Measurements from ENCODE around the gene AMPD2. TPM values are rescaled to one million over a fixed set of nuclear protein-coding genes. Genes with fewer than 3 reads are reported as not detected.

The AMPD2 gene
- total RNA-seq, 4 donors from 2014 or later, result 21.3 to 59.7 (median 39.0) TPM

GRCh38 chr1:109625601-109626560, 6.2 kb downstream of the AMPD2 start:
- Histone ChIP-seq H3K4me1 (peaks cover 4 to 34% (median 15%) of the 10 kb centered on the region in 4 donors), H3K4me3 (no peak overlapping the region), H3K9me3 (no peaks in the 10 kb centered on the region), H3K36me3 (no peaks in the 10 kb centered on the region), H3K27ac (no peak overlapping the region), H3K27me3 (no peaks in the 10 kb centered on the region)
- in situ Hi-C loops (cut with MboI; ENCODE audit: low pct_ligation_motif_present in 1 of 4, low pct_unique_long_range_greater_than_20kb in 1 of 4, low sequenced_read_pairs in 3 of 4) (loop anchor here in 1 of 4 donors (10.0 kb wide), 1 partner anchor 81 kb away; the partner anchor contains the start of gene GNAI3), intact Hi-C loops (cut with DNase I; ENCODE audit: low total_unique reads) (loop anchor here (5.0 kb wide), 1 partner anchor 79 kb away; the partner anchor contains the start of gene GNAI3)
- WGBS, 2 donors (ENCODE audit: low coverage in 1 of 2), result 85% methylated on average over 32 of the region's 32 CpGs; no CpG with 5 or more reads in 1 of the 2 donors
- DNase-seq, result no peak
- no peak for TF ChIP-seq POLR2AphosphoS5 (IDR thresholded peaks at IDR 0.05)

- TF ChIP-seq CTCF (IDR thresholded peaks at IDR 0.05), result no peak
- TF ChIP-seq POLR2A (IDR thresholded peaks at IDR 0.05), result no peak
- TF ChIP-seq EP300 (IDR thresholded peaks at IDR 0.05; ENCODE audit: low read depth), result no peak
- no peak for TF ChIP-seq POLR2AphosphoS5 (IDR thresholded peaks at IDR 0.05)
- Histone ChIP-seq H3K27me3 (no peaks in the 10 kb centered on the region), H3K9me3 (no peaks in the 10 kb centered on the region), H3K4me3 (no peak overlapping the region), H3K36me3 (no peaks in the 10 kb centered on the region), H3K4me1 (peaks cover 0 to 24% (median 10%) of the 10 kb centered on the region in 4 donors), H3K27ac (no peak overlapping the region)
- no peak for DNase-seq
- 92% methylated on average over 18 of the region's 21 CpGs; no CpG with 5 or more reads in 1 of the 2 donors for WGBS, 2 donors (ENCODE audit: low coverage in 1 of 2)
- in situ Hi-C loops (cut with MboI; ENCODE audit: low pct_ligation_motif_present in 1 of 4, low pct_unique_long_range_greater_than_20kb in 1 of 4, low sequenced_read_pairs in 3 of 4), result loop anchor here in 1 of 4 donors (10.0 kb wide), 1 partner anchor 82 kb away; the partner anchor contains the start of gene GNAI3
- intact Hi-C loops (cut with DNase I; ENCODE audit: low total_unique reads), result loop anchor here (5.0 kb wide), 1 partner anchor 80 kb away; the partner anchor contains the start of gene GNAI3
These were observed 7.2 kb downstream of the AMPD2 start for GRCh38 chr1:109626682-109627408.

- H3K4me3 ChIP-seq, result no peak overlapping the region
- DNase-seq, result no peak
- H3K27me3 ChIP-seq, result no peaks in the 10 kb centered on the region
- H3K36me3 ChIP-seq, result no peaks in the 10 kb centered on the region
- peaks cover 3 to 22% (median 9%) of the 10 kb centered on the region in 4 donors for H3K4me1 ChIP-seq
- no peak overlapping the region for H3K27ac ChIP-seq
- intact Hi-C loops (cut with DNase I; ENCODE audit: low total_unique reads) (loop anchor here (5.0 kb wide), 1 partner anchor 81 kb away; the partner anchor contains the start of gene GNAI3), in situ Hi-C loops (cut with MboI; ENCODE audit: low pct_ligation_motif_present in 1 of 4, low pct_unique_long_range_greater_than_20kb in 1 of 4, low sequenced_read_pairs in 3 of 4) (loop anchor here in 1 of 4 donors (10.0 kb wide), 1 partner anchor 83 kb away; the partner anchor contains the start of gene GNAI3)
- TF ChIP-seq POLR2A (IDR thresholded peaks at IDR 0.05), result no peak
- no peak for TF ChIP-seq EP300 (IDR thresholded peaks at IDR 0.05; ENCODE audit: low read depth)
- TF ChIP-seq POLR2AphosphoS5 (IDR thresholded peaks at IDR 0.05), result no peak
- TF ChIP-seq CTCF (IDR thresholded peaks at IDR 0.05), result no peak
- 95 to 96% methylated on average over 8 to 23 of the region's 23 CpGs for WGBS, 2 donors (ENCODE audit: low coverage in 1 of 2)
- H3K9me3 ChIP-seq, result no peaks in the 10 kb centered on the region
These were observed 8.2 kb downstream of the AMPD2 start for GRCh38 chr1:109627692-109628399.

Data from transverse colon (tissue), 4 donors.